Mesothelial cell of epicardium (in vitro differentiated cells): ENCODE data around the gene AGBL4. TPM values are rescaled to one million over a fixed set of nuclear protein-coding genes. Genes with fewer than 3 reads are reported as not detected.

ENCODE experiments used
- DNase-seq, 2 experiments: peaks; one replicate each; pipeline ENCODE4 v3.0.0; 2021; ENCODE audit warnings: low spot score in 2 of 2; ENCODE audit not compliant: unreplicated experiment in 2 of 2
- H3K27ac Mint-ChIP-seq: 2 replicates; pipeline ENCODE4 v1.8.0; 2021; ENCODE audit warnings: mixed read lengths
- H3K27me3 Mint-ChIP-seq: 2 replicates; pipeline ENCODE4 v1.8.0; 2021; ENCODE audit warnings: low read depth, mixed read lengths
- H3K36me3 Mint-ChIP-seq: 2 replicates; pipeline ENCODE4 v1.8.0; 2021; ENCODE audit warnings: mixed read lengths
- H3K4me1 Mint-ChIP-seq: 2 replicates; pipeline ENCODE4 v1.8.0; 2021; ENCODE audit warnings: mixed read lengths
- H3K4me3 Mint-ChIP-seq: 2 replicates; pipeline ENCODE4 v1.8.0; 2021; ENCODE audit warnings: mild to moderate bottlenecking, moderate library complexity, mixed read lengths
- H3K9me3 Mint-ChIP-seq: 2 replicates; pipeline ENCODE4 v1.8.0; 2021; ENCODE audit warnings: mixed read lengths
- CTCF ChIP-seq: fragments of 200-600 bp; sonication (generic); IDR thresholded peaks from one replicate; pipeline ENCODE4 v1.5.0; 2021; ENCODE audit warnings: antibody characterized with exemption; ENCODE audit not compliant: unreplicated experiment
- total RNA-seq: library from RNA; stranded (reverse); gene quantifications from 3 replicates; pipeline ENCODE4 v1.2.1, GENCODE V29; 2021

Gene AGBL4
- total RNA-seq, 1 donor from 2014 or later, result 0.42 TPM

DNA sequence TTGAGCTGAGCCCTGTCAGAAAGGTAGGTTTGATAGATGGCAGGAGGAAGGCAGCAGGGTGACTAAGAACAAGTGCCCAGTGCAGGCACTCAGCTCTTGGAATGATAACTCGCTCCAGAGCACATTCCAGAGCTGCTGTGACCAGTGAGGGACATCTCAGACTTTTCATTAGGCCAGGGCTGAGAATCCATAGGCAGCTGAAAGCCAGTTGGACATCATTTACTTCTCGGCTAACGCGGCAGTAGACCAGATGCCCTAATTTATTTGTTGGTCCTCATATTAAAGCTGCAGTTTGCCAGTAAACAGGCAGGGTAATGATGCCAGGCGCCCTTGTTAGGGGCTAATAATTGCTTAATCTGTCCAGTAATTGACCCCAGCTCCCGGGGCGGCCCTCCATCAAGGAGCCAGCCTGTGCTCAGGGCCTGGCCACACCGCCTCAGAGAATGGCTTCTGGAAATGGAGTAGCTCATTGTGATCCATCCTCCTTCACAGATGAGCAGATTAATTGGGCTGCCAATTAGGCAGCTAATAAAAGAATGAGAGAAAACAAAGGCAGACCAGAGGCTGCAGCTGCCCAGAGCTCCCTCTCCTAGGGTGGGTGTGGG, 1369.0 kb downstream of the AGBL4 start:
- H3K4me3 Mint-ChIP-seq, result no peak overlapping the region
- no peaks in the 10 kb centered on the region for H3K36me3 Mint-ChIP-seq
- no peak for DNase-seq
- peaks cover 32% of the 10 kb centered on the region for H3K27me3 Mint-ChIP-seq
- no peaks in the 10 kb centered on the region for H3K4me1 Mint-ChIP-seq
- TF ChIP-seq CTCF, result no peak
- H3K9me3 Mint-ChIP-seq, result no peaks in the 10 kb centered on the region
- H3K27ac Mint-ChIP-seq, result no peak overlapping the region

GRCh38 chr1:48652334-48652733, 1371.4 kb downstream of the AGBL4 start:
- Mint-ChIP-seq H3K36me3 (no peaks in the 10 kb centered on the region), H3K4me3 (no peak overlapping the region), H3K4me1 (no peaks in the 10 kb centered on the region), H3K27ac (no peak overlapping the region), H3K27me3 (peaks cover 41% of the 10 kb centered on the region), H3K9me3 (no peaks in the 10 kb centered on the region)
- DNase-seq, result no peak
- no peak for TF ChIP-seq CTCF

- Mint-ChIP-seq H3K9me3 (no peaks in the 10 kb centered on the region), H3K4me3 (no peak overlapping the region), H3K27me3 (peaks cover 46% of the 10 kb centered on the region), H3K4me1 (no peaks in the 10 kb centered on the region), H3K36me3 (no peaks in the 10 kb centered on the region), H3K27ac (no peak overlapping the region)
- TF ChIP-seq CTCF, result no peak
- DNase-seq, result no peak
Measured at GRCh38 chr1:48649880-48650279, 1373.9 kb downstream of the AGBL4 start.

DNA sequence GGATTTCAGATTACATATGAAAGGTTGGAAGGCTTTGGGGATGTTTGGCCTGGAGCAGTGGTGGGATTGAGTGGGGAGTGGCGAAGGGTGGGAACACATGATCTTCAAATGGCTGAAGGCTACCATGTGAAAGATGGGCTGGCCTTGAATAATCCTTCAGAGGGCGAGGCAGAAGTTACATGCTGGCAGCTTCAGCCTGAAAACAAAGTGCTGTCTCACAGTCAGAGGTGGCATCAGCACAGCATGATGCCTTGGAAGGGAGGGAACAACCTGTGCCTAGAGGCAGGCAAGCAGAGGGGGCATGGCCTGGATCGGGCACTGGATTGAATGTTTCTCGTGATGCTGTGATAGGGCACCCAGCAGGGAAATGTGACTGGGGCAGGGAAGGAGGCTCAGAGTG, 1377.9 kb downstream of the AGBL4 start:
- TF ChIP-seq CTCF, result no peak
- peaks cover 63% of the 10 kb centered on the region for H3K27me3 Mint-ChIP-seq
- no peak overlapping the region for H3K27ac Mint-ChIP-seq

DNA sequence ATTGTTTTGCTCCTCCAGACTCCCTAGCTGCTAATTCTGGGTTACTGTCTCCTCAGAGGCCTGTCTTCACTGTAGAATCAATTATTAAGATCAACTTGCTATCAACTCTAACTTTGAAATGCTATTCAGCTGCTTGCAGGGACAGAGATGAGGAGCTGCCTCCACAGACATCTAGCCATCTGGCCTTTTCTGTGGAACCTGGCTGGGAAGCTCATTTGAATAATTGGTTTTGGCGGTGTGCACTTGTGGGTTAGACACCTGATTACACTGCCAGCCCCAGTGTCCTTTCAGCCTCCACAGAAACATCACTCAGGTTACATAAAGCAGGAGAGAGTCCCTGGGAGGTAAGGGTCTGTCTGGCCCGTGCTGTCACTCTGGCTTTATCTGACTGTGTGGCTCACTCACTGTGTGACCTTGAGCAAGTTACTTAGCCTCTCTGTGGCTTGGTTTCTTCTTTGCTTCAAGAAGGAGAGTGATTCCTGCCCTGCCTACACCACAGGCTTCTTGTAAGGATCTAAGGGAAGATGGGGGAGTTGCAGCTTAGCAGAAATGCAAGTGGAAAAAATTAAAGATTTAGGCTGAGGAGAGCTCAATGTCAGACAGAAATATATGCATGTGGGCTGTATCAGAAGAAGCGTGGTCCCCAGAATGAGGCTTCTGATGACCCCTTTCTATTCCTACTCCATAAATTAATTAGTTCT, 1378.7 kb downstream of the AGBL4 start:
- Mint-ChIP-seq H3K9me3 (no peaks in the 10 kb centered on the region), H3K27me3 (peaks cover 68% of the 10 kb centered on the region), H3K4me1 (no peaks in the 10 kb centered on the region), H3K4me3 (no peak overlapping the region), H3K36me3 (no peaks in the 10 kb centered on the region), H3K27ac (no peak overlapping the region)
- no peak for TF ChIP-seq CTCF
- DNase-seq, result no peak

More for the DNA sequence above, 1377.9 kb downstream of the AGBL4 start:
- H3K4me3 Mint-ChIP-seq, result no peak overlapping the region
- H3K36me3 Mint-ChIP-seq, result no peaks in the 10 kb centered on the region
- no peaks in the 10 kb centered on the region for H3K9me3 Mint-ChIP-seq
- no peaks in the 10 kb centered on the region for H3K4me1 Mint-ChIP-seq
- no peak for DNase-seq
